Caki2 (cell line): ENCODE data around the gene KIF2A. TPM values are rescaled to one million over a fixed set of nuclear protein-coding genes. Genes with fewer than 3 reads are reported as not detected.

Experiments used
- DNase-seq: peaks from one replicate; pipeline ENCODE4 v3.0.0-alpha.2; 2015; ENCODE audit warnings: low read depth
- in situ Hi-C: cut with HindIII; loops from 2 replicates; pipeline ENCODE4 v1.10.0; 2016; ENCODE audit warnings: low sequenced_read_pairs, low pct_unique_long_range_greater_than_20kb, mixed read lengths
- total RNA-seq: library from RNA; depleted of rRNA; stranded (reverse); fragments of >200 nt; shearing (Covaris generic); gene quantifications from 2 replicates; pipeline ENCODE4 v1.2.3, GENCODE V29; 2014; ENCODE audit warnings: low replicate concordance; rRNA removed

Gene KIF2A
- total RNA-seq: 17.8 and 25.1 TPM in 2 replicates

DNA sequence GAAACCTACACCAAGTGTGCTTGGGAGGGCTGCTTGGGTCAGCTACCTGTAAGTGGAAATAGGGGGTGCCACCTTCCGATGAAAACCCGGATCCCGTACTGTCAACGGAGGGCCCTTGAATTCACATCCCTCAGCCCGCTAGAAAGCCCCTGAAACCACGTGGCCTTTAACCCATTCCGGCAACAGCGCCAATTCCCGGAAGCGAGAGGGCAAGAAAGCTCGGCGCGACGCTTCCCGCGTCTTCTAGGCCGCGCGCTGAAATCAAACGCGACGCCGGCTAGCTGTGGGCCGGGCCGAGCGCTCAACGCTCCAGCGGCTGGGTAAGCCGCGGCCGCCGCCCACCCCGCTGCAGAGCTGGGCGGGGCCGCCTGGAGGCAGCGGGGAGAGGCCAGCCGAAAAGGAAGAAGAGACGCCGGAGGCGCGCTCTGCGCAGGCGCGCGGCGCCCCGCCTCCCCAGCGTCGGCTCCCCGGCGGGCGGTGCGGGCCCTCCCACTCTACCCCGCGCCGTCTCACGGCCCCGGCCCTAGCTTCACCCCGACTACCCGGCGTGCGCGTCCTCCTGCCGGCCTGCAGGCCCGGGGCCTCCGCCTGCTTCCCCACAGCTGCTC lies at the start of gene KIF2A:
Gene KIF2A, plus strand, starts transcription at position 492 of the 608 bp plus-strand sequence. CDS start 267 bp downstream, outside the sequence.
- peak; percentile 97 for DNase-seq

DNA sequence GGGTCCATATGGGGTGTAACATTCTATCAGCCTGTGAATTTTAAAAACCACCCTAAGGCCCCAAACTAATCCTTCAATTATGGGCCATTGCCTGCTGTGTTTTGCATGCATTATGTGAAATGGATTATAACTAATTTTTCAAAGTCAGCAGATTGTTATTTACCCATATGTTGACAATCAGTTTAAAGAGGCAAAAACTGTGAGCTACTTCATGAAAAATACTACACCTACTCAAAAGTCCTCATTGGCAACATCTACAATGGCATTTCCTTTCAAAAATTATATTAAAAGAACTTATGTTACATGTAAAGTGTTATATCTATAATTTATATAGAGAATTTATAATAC lies 49.0 kb upstream of the KIF2A start:
- no peak for DNase-seq
- in situ Hi-C loops: no loop called here

More for the DNA sequence above, at the start of gene KIF2A:
- in situ Hi-C loops: no loop called here

DNA sequence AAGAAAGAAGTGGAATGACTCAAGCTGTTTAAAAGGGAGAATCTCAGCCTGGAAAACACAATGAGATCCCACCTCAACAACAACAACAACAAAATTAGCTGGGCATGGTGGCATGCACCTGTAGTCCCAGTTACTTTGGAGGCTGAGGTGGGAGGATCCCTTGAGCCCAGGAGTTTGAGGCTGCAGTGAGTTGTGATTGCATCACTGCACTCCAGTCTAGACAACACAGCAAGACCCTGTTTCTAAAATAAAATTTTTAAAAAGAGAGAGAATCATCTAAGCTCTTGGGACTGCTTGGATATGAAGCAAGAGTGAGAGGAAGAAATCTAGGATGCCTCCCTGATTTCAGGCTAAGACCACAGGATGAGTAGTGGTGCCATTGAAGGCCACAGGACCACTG lies 47.4 kb upstream of the KIF2A start:
- in situ Hi-C loops: no loop called here
- DNase-seq: no peak

DNA sequence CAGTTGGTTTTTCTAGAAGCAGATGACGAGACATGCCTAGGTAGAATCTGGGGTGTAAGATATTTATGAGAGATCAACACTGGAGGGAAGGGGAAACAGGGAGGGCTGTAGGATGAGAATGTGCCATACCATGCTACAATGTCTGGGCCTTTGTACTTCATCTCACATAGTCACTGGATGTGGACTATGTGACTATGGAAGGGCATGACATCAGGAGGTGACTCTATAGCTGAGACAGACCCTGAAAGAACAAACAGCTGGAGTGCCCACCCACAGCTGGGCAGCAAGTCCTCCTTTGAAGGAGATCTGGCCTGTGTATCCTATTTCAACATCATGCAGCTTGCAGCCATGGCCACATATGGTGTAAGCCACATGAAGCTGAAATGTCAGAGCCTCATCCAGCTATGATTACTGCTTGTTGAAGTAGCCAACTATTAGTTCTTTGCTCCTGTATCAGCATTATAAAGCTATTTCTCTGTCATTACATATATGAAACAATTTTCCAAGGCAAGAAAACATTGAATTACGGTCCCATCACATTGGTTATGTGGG lies 46.2 kb upstream of the KIF2A start:
- no peak for DNase-seq
- in situ Hi-C loops: no loop called here

DNA sequence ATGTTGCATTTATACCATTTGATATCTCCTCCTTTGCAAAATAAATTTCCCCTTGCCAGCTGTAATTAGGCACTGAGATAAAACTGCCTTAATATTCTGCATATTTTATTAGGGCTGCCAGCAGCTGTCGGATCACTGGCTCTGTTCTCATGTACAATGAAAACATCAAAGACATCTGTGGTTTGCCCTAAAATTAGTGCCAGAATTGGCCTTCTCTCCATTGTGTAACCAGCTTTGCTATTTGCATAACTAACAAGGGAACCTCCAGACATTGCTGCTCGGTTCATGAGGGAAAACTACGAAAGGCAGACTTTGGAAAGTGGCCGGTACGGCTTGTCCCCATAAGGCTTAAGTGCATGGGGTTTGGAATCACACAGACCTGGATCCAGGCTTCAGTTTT lies 45.5 kb upstream of the KIF2A start:
- in situ Hi-C loops: no loop called here
- DNase-seq: no peak

DNA sequence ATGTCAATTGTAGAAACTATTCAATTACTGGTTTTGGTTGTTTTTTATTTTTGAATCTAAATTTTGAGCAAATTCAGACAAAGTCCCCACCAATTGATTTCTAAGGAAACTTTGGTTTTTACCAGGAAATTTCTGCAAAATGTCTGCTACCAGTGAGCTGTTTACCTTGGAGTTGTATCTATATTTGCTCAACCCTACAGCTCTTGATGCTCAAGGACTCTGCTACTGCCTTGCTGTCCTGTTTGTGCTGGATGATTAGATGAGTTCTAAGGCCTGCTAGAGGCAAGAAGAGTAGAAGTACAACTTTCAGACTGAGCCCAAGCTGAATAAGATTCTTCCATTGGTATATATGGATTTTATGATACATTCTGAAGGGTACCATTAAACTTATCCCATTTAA lies 42.6 kb upstream of the KIF2A start:
- in situ Hi-C loops: no loop called here
- no peak for DNase-seq

DNA sequence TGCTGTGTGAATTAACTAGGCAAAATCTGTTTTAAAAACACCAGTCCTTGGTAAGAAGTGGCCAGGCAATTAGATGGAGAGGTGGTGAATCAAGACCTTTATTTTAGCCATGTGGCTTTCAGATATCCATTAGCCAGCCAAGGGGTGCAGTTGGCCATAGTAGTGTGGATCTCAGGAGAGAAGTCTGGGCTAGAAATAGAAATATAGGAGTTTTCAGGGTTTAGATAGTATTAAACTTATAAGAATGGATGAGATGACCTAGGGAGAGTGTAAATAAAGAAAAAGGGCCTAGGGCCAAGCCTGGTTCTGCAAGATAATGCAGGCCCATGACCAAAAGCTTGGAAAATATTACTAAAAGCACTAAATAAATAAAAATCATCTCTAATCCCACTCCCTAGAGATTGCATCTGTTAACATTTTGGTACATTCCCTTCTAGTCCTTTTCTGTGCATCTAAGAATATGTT lies 40.3 kb upstream of the KIF2A start:
- no peak for DNase-seq
- in situ Hi-C loops: no loop called here

DNA sequence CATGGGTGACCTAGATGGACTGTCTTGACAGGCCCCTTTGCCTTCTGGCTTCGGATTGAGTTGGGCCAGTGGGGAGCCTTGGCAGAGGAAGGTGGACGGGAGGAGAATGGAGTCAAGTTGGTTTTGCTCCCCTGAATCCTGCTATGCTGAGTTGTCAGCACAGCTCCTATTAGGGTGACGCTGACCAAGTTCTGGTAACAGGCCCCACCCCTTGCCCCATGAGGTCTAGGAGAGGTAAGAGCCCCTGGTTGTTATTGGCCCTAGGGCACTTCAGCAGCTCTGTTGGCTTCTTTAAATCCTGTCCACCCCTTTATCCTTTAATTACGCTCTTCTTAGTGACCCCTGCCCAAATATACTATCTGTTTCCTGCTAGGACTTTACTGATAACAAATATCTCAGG lies 39.4 kb upstream of the KIF2A start:
- no peak for DNase-seq
- in situ Hi-C loops: no loop called here

DNA sequence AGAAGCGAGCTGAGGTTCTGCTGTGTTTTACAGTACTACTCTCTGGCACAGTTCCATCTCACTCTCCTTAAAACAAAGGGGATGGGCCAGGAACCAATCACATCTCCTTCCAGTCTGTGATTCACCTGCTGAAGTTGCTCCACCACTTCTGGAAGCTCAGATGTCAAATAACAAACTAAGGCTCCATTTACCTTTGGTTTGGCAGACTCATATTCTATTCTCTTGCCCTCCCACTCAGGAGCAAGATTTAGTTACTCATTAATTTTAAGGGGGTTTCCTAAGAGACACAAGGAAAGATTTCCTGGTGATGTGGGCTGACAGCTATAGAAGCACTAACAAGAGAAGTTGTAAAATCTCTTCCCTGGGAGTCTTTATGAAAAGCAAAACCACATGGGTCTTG lies 37.8 kb upstream of the KIF2A start:
- peak; percentile 85 for DNase-seq
- in situ Hi-C loops: no loop called here

DNA sequence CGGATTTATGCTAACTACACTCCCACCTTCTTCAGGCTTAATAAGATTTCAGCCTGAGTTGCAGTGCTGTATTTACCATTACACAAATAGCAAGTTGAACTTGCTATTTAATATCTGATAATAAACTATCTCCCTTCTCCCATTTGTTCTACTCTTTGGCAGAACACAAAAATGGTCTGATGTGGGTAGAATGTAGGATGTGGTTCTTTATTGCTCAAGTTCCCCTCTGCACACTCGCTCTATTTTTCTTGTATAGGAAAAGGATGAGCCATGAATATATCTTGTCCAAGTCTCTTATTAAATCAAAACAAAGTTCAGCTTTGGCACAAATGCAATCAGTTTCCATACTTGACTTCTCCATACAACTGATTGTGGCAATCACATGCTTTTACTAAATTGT lies 37.2 kb upstream of the KIF2A start:
- in situ Hi-C loops: no loop called here
- no peak for DNase-seq

DNA sequence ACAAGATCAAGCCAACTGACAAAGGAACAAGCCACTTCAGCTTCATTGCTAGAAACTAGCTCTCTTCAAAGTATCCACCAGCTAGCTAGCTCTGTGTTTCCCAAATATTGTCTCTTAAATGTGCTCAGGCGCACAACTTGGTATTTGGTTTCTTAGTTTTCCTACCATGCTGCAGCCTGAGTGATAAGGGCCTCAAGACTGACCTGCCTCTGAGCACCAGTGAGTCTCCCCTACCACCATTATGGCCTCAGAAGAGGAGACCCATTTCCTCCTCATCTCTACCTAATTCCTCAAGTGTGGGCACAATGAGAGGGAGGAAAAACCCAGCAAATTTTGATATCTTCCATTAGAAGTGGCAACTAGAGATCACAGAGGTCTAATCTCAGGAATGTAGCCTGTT lies 34.6 kb upstream of the KIF2A start:
- in situ Hi-C loops: no loop called here
- DNase-seq: no peak

DNA sequence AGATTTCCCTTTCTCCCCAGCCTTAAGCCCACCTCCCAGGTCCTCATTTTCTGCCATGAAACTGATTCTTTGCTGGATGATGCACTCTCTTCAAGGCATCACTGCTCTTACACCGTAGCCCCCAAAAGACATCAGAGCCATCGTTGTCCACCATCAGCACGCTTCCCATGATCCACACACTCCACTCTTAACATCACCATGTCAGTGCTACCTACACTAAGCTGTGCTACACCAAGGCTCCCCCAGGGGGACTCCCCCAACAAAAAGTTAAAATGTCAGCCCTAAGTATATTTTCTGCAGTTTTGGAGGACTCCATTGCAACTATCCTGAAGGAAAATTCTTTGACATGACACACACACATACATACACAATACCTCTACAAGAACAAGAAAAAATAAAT lies 34.1 kb upstream of the KIF2A start:
- DNase-seq: no peak
- in situ Hi-C loops: no loop called here

DNA sequence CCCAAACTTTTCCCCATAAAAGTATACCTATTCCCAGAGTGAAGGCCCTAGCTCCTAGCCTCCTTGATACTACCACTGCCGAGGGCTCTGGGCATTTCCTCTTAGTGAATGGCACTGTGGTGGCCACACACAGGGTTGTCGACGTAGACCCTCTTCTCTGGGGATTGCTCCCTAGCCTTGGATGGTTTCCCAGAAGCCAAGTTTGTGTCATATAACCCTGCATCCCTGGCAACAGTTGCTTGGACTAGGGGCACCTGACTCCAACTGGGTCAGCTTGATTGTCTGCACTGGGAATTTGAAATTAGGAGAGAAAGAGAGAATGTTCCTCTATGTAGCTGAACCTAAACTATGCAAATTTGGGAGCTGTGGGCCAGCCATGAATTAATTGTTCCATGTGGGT lies 32.3 kb upstream of the KIF2A start:
- DNase-seq: no peak
- in situ Hi-C loops: no loop called here

DNA sequence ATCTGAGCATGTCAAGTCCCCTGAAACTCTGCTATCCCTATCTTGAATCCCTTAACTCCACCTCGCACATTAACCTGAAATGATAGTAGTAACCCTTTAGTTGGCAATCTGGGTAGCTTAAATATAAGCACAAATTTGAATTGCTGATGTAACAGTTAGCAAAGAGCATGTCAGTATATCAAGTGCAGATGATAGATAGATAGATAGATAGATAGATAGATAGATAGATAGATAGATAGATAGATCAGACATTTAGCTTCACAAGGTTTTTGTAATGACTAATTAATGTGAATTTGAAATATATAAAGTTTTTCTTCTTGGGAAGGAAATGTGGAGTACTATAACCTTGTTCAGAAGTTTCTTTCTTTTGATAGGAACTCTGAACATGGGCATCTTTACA lies 30.4 kb upstream of the KIF2A start:
- no peak for DNase-seq
- in situ Hi-C loops: no loop called here

DNA sequence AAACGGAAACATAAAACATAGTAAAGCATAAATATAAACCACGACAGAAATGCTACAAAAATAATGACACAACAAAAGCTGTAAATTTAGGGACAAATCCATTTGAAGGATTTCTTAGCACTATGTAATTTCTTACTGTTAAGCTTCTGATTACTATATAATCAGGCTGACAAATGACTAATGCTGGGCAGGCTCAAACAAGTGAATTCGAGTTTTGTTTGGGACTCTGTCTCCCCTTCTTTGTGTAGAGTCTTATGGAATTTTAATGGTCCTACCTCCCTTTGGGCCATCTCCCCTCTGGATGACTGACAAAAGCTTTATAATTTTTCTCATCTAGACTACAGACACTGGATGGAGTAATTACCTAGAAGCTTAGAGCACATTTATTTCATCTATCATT lies 24.6 kb upstream of the KIF2A start:
- no peak for DNase-seq
- in situ Hi-C loops: no loop called here

DNA sequence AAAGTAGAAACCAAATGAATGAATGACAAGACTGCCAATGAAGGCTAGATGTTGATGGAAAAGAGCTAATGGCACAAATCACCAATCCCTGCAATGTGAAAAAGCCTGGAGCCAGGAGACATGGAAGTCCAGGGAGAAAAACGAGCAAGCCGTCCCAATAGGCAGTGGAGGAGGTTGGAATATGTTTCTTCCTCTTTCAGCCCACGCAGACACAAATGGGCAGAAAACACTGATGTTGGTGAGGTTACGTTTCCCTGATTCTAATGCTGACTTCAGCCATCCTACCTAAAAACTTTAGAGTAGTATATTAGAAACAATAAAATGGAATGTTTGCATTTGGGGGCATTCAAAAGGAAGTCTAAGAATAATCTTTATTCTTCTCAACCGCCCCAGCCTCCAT lies 23.9 kb upstream of the KIF2A start:
- no peak for DNase-seq
- in situ Hi-C loops: no loop called here

DNA sequence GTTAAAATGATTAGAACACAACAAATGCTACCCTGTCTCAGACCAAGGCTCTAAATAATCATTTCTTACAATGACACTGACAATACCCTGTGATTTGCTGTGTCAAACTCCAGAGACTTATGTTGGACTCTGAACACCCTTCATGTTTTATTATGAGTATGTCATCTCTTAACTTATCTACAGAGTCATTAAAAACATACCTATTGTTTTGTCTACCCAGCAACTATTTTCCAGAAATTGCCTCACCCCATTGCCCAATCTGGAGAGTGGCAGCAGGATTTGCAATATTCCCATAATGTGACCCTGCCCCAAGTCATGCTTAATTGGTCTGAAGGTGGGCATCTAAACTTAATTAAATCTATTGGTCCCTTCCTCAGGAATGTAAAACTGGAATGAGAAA lies 23.0 kb upstream of the KIF2A start:
- in situ Hi-C loops: no loop called here
- DNase-seq: no peak

DNA sequence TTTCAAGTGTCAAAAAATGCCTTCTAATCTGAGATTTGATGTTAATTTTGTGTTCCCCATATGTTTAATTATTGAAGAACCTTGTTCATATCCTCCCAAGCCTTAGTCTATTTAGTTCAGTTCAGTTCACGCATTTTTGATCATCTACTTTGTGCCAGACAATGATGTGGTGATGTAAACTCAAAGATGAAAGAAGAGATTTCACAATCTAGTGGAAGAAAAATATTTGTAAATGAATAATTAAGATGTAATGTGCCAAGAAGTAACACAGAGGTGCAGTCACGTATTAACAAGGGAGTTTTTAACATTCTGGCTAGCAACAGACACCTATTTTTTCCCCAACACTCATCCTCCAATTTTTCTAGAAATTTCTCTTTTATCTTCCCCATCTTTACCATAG lies 22.1 kb upstream of the KIF2A start:
- in situ Hi-C loops: no loop called here
- DNase-seq: no peak

DNA sequence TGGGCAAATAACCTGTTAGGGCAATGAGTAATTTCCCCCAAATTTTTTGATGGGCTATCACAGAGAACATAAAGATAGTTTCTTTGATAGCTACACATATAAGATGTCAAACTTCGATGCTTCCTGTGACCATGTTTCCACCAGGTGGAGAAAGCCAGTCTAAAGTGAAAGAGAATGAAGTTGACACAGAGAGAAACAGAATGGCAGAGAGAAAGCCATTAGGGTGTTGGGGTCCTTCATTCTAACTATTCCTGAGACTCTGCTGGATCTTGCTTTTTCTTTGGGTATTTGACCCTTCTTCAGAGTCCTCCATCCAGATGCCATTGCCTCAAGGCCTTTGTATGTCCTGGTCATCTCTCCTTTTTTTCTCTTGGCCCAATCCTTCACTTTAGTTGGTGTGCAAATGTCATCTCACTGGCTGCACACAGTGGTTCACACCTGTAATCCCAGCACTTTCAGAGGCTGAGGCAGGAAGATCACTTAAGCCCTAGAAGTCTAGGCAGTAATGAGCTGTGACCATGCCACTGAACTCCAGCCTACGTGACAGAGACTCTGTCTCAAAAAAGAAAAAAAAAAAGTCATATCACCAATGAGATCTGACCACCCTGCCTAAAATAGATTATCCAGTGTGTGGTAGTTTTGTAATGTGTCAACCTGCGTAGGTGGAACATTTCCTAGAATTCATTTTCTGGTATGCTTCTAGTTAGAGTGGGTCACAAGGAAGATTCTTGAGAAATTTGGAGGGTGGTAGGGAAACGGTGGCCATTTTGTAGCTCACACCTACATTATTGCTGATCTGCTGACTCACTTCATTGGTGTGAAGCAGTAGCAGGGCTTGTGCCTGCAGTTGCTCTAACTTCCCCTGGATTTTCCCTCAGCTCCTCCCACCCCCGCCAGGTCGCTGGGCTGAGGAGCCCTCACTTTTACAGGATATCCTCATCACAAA lies 20.8 kb upstream of the KIF2A start:
- no peak for DNase-seq
- in situ Hi-C loops: no loop called here
